ENCODE results near the gene C2CD2. TPM values are rescaled to one million over a fixed set of nuclear protein-coding genes. Genes with fewer than 3 reads are reported as not detected.

The C2CD2 gene
- total RNA-seq, 2 experiments from 2014 or later, result 6.2 to 7.1 TPM

DNA sequence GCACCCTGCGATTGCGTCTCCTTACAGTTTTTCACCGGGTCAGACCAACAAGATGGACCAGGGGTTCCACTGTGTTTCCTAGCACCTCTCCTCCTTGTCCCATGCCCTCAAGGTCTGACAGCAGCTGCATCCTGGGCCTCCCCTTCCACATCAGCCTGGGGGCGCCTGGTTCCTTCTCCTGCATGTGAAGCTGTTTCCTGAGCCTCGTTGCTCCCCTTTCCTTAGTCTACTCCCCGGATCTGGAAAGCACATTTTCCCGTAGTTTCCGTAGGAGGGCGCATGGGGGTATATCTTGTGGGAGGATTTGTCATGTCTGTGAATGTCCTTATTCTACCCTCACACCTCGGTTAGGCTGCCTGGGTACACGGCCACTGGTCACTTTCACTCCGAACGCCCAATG, 80.8 kb downstream of the C2CD2 start:
- POLR2A ChIA-PET, result no interaction called here
- no peak for TF ChIP-seq CTCF (IDR thresholded peaks at IDR 0.05)
- DNase-seq, result no peak
- Mint-ChIP-seq H3K27ac (no peak overlapping the region), H3K36me3 (ENCODE audit: low read depth) (peaks cover 14% of the 10 kb centered on the region), H3K4me1 (ENCODE audit: low read depth) (peaks cover 25% of the 10 kb centered on the region), H3K27me3 (no peaks in the 10 kb centered on the region), H3K4me3 (no peak overlapping the region), H3K9me3 (no peaks in the 10 kb centered on the region)
- CTCF ChIA-PET, result interaction anchor here (1.0 kb wide), 1 partner anchor 245 kb away, joined by 3 read pairs; no protein-coding TSS in a partner anchor
- intact Hi-C loops (cut with micrococcal nuclease), result no loop called here
- ATAC-seq, result no peak

- intact Hi-C loops (cut with micrococcal nuclease), result no loop called here
- ATAC-seq (no peak), DNase-seq (no peak)
- Mint-ChIP-seq H3K27me3 (no peaks in the 10 kb centered on the region), H3K4me1 (ENCODE audit: low read depth) (peaks cover 15% of the 10 kb centered on the region), H3K9me3 (no peaks in the 10 kb centered on the region), H3K4me3 (no peak overlapping the region), H3K36me3 (ENCODE audit: low read depth) (peaks cover 7% of the 10 kb centered on the region), H3K27ac (no peak overlapping the region)
- POLR2A ChIA-PET, result no interaction called here
- no peak for TF ChIP-seq CTCF (IDR thresholded peaks at IDR 0.05)
- CTCF ChIA-PET, result no interaction called here
These were observed 82.4 kb downstream of the C2CD2 start for GRCh38 chr21:41871293-41872030.

DNA sequence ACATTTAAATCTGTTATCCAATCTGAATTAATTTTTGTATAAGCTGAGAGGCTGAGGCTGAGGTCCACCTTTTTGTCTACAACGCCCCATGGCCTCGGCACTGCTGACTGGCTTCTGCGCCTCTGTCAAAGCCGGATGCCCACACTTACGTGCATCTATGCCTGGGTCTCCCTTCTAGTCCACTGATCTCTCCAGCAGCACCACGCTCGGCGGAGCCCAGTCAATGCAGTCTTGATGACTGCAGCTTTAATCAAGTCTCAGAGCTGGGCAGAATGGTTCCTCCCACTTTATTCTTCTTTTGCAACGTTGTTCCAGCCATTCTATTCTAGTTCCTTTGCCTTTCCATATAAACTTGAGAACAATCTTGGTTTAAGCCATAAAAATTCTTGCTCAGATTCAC, 84.0 kb downstream of the C2CD2 start:
- intact Hi-C loops (cut with micrococcal nuclease), result no loop called here
- DNase-seq (no peak), ATAC-seq (no peak)
- CTCF ChIA-PET, result no interaction called here
- no peaks in the 10 kb centered on the region for H3K9me3 Mint-ChIP-seq
- no peak for TF ChIP-seq CTCF (IDR thresholded peaks at IDR 0.05)
- no peak overlapping the region for H3K4me3 Mint-ChIP-seq
- H3K36me3 Mint-ChIP-seq (ENCODE audit: low read depth), result peaks cover 7% of the 10 kb centered on the region
- H3K27me3 Mint-ChIP-seq, result no peaks in the 10 kb centered on the region
- POLR2A ChIA-PET, result interaction anchor here (1.2 kb wide), 1 partner anchor 8 kb away, joined by 4 read pairs; no protein-coding TSS in a partner anchor
- H3K27ac Mint-ChIP-seq, result no peak overlapping the region
- H3K4me1 Mint-ChIP-seq (ENCODE audit: low read depth), result peaks cover 24% of the 10 kb centered on the region

GRCh38 chr21:41868062-41868710, 85.6 kb downstream of the C2CD2 start:
- Mint-ChIP-seq H3K27ac (no peak overlapping the region), H3K36me3 (ENCODE audit: low read depth) (no peaks in the 10 kb centered on the region), H3K4me3 (no peak overlapping the region), H3K27me3 (no peaks in the 10 kb centered on the region), H3K9me3 (no peaks in the 10 kb centered on the region), H3K4me1 (ENCODE audit: low read depth) (peaks cover 31% of the 10 kb centered on the region)
- no peak for TF ChIP-seq CTCF (IDR thresholded peaks at IDR 0.05)
- no peak for DNase-seq
- ATAC-seq, result no peak
- ChIA-PET CTCF (interaction anchor here (1.1 to 1.3 kb wide), 2 partner anchors 9 to 240 kb away, joined by 3 to 4 read pairs; no protein-coding TSS in a partner anchor), POLR2A (no interaction called here)
- intact Hi-C loops (cut with micrococcal nuclease), result no loop called here

GRCh38 chr21:41867313-41867712, 86.5 kb downstream of the C2CD2 start:
- H3K27ac Mint-ChIP-seq, result no peak overlapping the region
- intact Hi-C loops (cut with micrococcal nuclease), result no loop called here
- peaks cover 33% of the 10 kb centered on the region for H3K4me1 Mint-ChIP-seq (ENCODE audit: low read depth)
- no peak for ATAC-seq
- H3K36me3 Mint-ChIP-seq (ENCODE audit: low read depth), result no peaks in the 10 kb centered on the region
- DNase-seq, result no peak
- no peak for TF ChIP-seq CTCF (IDR thresholded peaks at IDR 0.05)
- H3K27me3 Mint-ChIP-seq, result no peaks in the 10 kb centered on the region
- no peak overlapping the region for H3K4me3 Mint-ChIP-seq
- no peaks in the 10 kb centered on the region for H3K9me3 Mint-ChIP-seq
- CTCF ChIA-PET, result interaction anchor here (1.1 to 1.3 kb wide), 2 partner anchors 10 to 241 kb away, joined by 3 to 4 read pairs; no protein-coding TSS in a partner anchor
- POLR2A ChIA-PET, result no interaction called here
